NCI-H1417 treated with DMSO at 0.1 percent for 48 hours (cell line): ENCODE data around the gene LGR4.

Source experiments
- DNase-seq: peaks from one replicate; lab custom pipeline; 2025; lab: John Stamatoyannopoulos, UW

Gene LGR4

DNA sequence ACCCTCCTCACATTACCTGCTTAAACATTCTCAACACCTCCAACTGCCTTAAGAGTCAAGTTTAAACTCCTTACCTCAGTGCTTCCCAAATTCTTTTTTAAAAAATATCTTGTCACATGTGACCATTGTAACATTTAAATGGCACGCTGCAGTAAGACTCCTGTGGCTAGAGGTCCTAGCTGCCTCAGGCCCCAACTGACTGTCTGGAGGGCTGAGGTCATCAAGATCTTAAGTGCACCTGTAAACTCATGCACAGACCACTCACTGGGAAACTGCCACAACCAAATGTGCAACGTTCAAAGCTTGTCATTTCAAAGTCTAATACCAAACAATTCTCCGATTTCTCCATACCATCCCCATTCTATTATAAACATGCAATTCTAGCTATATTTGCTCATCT, 93.1 kb downstream of the LGR4 start:
- DNase-seq = no peak

GRCh38 chr11:27375370-27375769, 97.2 kb downstream of the LGR4 start:
- DNase-seq = no peak

GRCh38 chr11:27373856-27374602, 98.6 kb downstream of the LGR4 start:
- DNase-seq = no peak

GRCh38 chr11:27373392-27373791, 99.2 kb downstream of the LGR4 start:
- no peak for DNase-seq

DNA sequence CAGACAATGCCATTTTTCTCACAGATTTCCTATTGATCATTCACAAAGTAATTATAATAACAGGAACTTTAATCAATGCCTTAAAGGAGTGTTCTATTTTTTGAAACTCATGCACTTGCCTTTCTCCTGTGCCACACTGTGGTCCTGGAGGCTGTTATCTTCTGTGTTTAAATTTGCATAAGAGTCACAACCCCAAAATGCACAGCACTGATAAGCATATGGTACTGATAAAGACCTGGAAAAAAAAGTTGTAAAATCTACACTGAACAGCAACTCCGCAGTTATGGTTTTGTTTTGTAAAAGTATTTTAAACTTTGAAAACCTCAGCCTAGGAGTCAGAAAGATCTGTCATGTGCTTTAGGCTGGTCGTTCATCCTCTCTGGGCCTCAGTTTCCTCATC, 100.4 kb downstream of the LGR4 start:
- no peak for DNase-seq

GRCh38 chr11:27371489-27371888, 101.1 kb downstream of the LGR4 start:
- DNase-seq = no peak

DNA sequence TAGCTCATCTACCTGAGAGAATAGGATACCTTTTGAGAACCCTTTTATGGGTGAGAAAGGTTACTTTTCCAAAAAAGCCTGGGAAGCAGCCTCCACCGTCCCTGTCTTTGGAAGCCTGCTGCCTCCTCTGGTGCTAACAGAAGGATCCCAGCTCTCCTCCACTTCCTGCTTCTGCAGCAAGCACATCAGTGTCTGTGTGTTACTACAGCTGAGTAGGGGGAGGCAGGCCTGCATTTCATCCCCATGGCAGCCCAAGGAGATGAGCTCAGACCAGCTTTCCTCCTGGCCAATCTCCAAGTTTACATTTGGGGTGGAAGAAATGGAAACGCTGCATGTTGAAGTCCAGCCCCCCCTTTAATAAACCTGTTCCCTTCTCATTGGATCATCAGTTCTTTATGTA, 102.2 kb downstream of the LGR4 start:
- no peak for DNase-seq

- no peak for DNase-seq
Measured at GRCh38 chr11:27367881-27368280, 104.7 kb downstream of the LGR4 start.

GRCh38 chr11:27363576-27364117, 108.9 kb downstream of the LGR4 start:
- DNase-seq = no peak

DNA sequence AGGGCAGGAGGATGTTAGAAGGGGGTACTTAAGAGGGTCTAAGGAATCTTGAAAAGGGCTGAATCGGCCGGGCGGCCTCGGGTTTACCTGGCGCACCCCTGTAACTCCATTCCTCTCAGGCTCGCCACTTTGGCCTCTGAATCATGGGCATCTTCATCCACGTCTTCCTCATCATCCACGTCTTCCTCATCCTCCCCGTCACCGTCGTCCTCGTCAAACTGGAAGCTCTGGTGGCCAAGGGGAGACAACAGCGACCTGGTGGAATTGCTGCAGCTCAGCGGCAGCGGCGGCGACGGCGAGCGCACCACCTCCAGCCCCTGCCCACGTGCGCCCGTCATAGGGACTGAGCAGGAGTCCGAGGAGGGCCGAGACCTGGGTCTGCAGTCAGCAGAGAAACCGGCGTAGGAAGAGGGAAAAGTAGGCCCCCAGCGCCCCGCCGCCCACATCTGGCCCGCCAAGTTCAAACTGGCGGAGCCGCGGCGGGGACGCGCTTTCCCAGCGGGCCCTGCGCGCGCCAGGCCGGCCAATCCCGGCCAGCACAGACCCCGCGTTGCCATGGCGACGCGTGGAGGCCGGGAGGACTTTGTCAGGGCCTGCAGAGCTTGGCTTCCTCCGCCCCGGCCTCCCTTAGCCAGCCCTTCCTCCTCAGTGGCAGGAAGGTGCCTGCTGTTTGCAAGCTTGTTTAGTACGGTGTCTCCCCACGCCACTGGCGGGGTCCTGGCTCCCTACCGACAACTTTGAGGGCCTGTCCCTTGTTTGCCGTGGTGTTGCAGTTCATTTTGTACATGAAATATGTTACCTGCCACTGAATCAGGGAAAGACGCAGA, 109.6 kb downstream of the LGR4 start, which contains the start of gene CCDC34:
Gene CCDC34, minus strand, starts transcription at position 467 of the 827 bp plus-strand sequence. Its CDS starts 21 bp downstream, at position 446.
- DNase-seq = peak; percentile 73

DNA sequence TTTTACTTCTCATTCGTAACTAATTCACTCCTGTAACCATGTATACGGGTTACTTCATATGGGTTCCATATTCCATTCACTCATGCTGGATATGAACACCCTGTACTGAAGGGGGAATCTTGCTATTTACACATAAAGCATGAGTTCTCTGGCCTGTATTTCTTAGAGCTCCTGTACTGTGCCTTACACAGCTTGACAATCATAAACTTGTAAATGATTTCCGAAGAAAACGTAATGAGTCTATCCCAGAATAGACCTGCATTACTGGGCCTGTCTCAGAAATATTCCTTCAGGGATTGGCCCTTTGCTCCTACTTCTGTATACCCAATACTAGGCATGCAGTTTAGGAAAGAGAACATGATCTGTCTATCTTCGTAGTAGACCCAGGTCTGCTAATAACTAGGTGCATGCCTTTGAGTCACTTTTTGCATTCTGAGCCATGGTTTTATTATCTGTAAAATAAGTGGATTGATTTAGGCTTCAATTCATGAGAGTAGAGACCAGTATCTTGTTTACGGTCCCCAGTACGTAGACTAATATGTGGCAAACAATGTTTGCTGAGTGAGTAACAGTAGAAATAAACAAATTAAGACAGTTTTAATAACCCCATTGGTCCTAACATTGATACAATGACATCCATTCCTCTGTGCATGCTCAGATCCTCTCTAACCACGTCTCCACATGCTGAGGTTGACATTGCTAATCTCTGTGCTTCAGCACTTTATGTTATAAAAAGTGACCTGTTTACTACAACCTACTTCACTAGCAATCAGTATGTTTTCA, 110.8 kb downstream of the LGR4 start:
- no peak for DNase-seq

GRCh38 chr11:27358296-27358695, 114.3 kb downstream of the LGR4 start:
- DNase-seq = no peak

DNA sequence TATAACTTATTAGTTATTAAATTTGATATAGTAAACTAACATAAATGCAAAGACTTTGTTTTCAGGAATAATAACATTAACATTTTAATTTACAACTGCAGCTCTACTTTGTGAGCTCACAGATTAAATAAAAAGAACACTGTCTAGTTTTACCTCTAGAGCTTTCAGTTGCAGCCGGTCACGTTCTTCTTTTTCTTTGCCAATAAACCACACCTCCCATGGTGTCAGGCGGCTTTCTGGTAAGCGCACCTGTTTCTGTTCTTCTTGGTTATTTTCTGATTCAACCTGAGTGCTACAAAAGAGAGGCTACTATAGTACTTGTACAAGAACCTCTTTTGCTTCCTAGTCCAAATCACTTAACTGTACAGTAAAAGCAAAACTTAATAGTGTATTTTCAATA, 115.3 kb downstream of the LGR4 start:
- DNase-seq = peak; percentile 55

DNA sequence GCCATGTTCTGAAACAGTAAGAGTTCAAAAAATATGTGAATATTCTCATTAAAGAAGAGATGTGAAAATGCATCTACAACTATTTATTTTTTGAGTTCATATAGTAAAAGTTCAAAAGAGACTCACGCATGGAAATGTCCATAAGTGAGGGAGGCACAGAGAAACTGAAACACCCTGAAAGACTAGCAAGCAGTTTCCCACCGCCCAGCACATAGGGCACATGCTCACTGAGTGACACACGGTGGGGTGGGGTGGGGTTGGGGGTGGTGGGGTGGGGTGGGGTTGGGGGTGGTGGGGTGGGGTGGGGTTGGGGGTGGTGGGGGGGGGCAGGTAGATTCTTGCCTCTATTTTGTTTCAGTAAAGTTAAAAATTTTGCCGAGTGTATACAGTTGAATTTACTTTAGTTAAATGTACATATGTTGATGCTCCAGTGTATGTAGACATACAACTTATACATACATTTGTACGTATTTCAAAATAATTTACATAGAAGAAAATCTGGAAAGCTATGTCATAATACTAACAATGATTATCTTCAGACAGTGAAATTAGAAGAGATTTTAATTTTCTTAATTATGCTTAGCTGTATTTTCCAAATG, 115.9 kb downstream of the LGR4 start:
- no peak for DNase-seq

DNA sequence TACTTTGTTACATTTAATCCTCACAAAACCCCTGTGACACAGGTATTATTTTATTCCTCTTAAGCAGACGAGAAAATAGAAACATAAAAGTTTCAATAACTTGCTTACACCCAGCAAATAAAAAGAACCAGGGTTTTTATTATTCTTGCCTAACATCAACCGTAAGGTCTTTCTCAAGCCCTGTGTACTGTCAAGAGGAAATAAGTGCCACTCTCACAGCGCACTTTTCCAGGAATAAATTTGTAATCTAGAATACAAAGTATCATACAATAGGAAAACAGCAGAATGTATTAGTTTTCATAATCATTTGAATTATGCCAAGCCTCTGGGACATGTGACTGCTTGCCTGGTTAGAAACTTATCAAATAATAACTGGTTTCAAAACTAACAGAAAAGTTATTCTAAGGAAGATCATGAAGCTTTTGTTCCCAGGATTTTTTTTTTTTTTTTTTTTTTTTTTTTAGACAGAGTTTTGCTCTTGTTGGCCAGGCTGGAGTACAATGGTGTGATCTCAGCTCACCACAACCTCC, 117.0 kb downstream of the LGR4 start:
- DNase-seq = no peak

DNA sequence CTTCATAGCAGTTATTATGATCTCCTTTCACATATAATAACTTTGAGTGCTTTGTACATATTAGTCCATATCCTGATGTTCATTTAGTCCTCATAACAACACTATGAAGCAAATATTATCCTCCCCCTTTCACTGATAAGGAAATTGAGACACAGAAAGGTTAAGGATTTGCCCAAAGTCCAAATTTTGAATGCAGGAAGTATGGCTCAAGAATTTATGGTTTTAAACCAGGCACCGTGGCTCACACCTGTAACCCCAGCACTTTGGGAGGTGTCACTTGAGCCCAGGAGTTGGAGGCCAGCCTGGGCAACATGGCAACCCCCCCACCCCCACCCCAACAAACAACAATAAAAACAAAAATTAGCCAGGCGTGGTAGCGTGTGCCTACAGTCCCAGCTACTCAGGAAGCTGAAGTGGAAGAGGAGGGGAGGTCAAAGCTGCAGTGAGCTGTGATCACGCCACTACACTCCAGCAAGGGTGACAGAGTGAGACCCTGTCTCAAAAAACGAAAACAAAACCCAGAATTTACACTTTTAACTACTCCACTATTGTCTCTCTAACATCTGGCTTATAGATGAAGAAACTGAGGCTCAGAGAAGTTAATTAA, 118.1 kb downstream of the LGR4 start:
- DNase-seq = no peak

DNA sequence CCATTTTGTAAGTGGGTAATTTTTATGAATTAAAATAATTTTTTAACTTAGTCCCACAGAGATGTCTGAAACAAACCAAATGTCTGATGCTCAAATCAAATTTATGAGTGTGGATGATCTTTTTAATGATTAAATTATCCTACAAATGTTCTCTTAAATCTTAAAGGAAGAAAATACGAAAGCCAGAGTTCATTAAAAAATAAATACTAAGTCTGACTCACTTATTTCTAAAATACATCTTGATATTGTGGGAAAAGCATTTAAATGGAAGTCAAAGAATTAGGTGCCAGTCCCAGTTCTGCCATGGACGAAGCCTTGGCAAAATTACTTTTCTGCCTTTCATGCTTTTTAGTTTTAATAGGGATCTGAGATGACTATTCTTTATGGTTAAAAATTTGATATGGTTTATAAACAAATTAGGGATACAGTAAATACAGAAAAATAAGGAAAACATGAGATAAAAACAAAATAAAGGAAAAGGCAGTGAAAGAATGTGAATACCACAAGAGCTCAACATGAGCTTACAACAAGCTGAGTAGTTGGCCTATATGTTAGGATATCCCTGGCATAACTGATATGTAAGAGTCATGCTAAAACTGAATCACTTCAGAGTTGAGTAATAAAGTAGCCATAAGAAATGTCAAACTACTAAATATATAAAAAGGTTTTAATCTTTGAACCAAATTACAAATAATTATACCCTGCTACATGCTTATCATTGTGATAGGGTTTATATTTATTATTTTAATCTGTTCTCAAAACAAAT, 118.8 kb downstream of the LGR4 start:
- no peak for DNase-seq

- DNase-seq = no peak
Measured at GRCh38 chr11:27352781-27353180, 119.8 kb downstream of the LGR4 start.

DNA sequence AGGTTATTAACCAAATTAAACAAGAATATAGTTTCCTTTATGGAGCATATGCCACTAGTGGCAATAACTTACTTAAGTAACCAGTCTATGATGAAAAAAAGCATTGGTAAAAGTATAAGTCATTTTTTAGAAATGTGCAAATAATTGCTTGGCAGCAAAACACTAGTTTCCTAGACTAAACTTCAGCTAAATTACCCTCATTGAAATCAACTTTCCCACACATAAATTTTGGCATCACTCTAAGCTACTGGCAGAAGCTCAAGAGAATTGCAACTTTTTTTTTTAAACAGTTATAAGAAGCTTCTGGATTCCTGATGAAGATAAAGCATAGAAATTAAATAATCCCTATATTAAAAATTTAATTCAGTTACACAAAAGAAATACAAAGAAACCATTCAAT, 122.1 kb downstream of the LGR4 start:
- no peak for DNase-seq

DNA sequence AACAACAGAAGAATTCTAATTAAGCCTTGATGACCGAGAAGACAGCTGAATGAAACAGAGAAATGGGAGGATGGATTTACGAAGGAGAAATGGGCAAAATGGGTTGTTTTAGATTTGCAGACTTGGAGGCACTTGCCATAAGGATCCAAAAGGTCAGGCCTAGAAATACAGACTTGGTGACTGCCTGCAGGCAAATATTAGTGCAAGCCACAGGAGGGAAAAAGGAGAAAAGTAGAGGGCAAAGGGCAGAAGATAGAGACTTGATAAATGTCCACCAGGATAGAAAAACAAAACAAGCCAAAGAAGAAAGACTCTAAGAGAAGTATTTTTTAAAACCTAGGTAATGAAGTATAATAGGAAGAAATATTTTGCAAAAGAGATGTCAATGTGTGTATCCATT, 122.7 kb downstream of the LGR4 start:
- DNase-seq = no peak
